Skin epidermis (tissue), 12 donors: ENCODE results near the gene CYP2W1.
"Not testable (repeated sequence)": the region's sequence is repeated elsewhere in the genome, so short reads cannot be mapped to it uniquely, and the experiment has no call there.

Experiments
- H3K27ac ChIP-seq, 21 experiments: fragments of 200-600 bp; sonication (generic) in 11 of 21; one replicate each; pipeline ENCODE4 v1.5.0; 2020; ENCODE audit warnings: mild to moderate bottlenecking in 3 of 21, inconsistent platforms in 2 of 21, moderate library complexity in 2 of 21
- H3K4me3 ChIP-seq, 7 experiments: fragments of 200-600 bp; sonication (generic) in 2 of 7; one replicate each; pipeline ENCODE4 v1.5.0; 2020; ENCODE audit warnings: inconsistent platforms in 2 of 7, mild to moderate bottlenecking in 2 of 7, moderate library complexity in 1 of 7

The CYP2W1 gene

DNA sequence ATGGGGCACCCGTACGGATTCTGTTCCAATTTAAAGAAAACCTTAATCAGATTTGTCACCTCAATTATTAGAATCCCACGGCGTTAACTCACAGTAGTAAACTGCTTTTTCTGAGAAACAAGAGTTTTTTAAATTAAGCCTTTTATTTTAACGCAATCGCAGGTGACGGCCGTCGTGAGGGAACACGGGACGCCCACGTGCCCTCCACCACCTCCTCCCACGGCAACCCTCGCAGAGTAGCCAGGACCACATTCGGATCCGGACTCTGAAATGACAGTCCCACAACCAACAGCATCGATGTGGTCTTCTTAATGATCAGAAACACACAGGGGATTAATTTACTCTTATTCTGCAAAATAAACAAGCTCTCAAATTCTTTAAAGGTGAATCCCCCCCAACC is 39.4 kb downstream of the CYP2W1 start:
- Histone ChIP-seq H3K4me3 (no peak overlapping the region), H3K27ac (no peak overlapping the region)

DNA sequence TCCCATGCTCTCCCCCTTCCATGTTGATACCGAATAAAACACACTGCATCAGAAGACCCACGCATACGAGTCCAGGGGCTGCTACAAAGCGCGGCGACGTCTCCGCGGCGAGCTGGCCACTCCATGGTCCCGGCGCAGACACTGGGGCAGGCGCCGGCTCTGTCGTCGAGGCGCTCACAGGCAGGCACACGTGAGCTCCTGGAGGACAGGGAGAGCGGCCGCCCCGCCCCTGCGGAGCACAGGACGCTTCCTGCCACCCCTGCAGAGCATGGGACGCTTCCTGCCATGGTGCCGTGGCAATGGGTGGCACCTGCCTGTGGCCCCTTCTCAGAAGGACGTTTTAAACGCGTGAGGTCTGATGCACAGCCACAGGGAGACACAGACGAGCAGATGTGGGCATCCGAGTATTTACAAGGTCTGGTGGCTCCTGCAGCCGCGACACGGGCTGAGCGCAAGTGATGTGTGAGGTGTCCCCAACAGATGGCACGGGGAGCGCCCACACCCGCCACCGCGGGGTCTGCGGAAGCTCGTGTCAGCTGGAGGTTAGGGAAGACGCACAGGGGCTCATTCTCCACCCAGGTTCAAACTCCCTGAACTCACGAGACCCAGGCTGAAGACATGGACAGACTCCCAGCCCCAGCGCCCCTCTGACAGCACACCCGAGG is 40.0 kb downstream of the CYP2W1 start:
- no peak overlapping the region for H3K4me3 ChIP-seq
- no peak overlapping the region for H3K27ac ChIP-seq

DNA sequence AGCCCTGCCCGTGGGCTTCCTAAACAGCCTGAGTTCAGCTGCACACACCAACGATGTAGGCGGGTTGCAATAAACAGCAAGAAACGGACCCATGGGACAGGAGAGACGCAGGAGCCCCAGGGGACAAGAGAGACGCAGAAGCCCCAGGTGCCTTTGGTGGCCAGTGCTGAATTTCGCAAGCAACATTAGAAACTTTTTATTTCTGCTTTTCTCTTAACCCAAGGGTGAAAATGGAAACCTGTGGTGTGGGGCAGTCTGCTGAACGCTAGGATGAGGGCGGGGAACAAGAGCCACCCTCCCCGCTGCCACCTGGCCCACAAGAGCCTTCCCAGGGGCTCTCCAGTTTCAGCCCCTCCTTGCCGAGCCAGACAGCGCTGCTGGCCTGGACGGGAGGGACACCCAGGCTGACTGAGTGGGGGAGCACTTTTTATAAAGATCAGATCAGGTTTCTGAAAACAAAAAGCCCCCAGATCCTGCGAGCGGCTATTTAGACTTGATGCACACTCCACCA is 41.4 kb downstream of the CYP2W1 start:
- H3K4me3 ChIP-seq = no peak overlapping the region
- H3K27ac ChIP-seq = no peak overlapping the region

DNA sequence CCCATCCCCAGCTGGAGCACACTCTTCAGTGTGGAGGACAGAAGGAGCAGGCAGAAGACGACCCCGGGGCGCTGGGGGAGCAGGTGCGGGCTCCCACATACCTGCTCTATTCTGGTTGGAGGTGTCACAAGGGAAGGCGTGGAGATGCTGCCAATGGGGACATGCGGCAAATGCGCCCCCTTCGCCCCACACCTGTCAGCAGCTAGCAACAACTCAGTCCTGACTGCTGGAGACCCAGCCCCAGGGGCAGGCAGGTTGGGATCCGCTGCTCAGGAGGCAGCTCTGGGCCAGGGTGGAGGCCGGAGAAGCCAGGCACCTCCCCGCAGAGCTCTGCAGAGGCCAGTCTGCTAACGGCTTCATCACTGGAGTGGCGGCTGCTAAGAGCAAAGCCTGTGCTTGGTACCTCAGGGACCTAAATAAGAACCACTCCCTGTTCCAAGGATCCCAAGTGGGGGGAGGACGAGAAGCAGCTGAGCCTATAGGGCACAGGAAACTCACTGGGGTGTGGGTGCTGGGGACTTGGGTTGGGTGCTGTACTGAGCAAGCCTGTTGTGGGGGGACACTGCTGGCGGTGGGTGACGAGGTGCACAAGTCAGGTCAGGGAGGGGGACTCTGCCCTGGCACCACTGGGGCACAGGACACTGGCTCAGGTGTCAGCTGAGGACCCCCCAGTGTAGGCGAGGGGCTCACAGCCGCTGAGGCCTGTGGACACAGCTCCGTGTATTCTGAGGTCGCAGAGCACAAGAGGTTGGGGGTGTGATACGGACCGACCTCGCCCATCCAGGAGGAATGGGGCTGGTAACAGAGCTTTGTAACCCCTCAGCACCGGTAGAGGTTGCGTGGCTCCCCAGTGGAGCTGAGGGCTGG is 42.1 kb downstream of the CYP2W1 start:
- no peak overlapping the region for H3K4me3 ChIP-seq
- no peak overlapping the region for H3K27ac ChIP-seq

DNA sequence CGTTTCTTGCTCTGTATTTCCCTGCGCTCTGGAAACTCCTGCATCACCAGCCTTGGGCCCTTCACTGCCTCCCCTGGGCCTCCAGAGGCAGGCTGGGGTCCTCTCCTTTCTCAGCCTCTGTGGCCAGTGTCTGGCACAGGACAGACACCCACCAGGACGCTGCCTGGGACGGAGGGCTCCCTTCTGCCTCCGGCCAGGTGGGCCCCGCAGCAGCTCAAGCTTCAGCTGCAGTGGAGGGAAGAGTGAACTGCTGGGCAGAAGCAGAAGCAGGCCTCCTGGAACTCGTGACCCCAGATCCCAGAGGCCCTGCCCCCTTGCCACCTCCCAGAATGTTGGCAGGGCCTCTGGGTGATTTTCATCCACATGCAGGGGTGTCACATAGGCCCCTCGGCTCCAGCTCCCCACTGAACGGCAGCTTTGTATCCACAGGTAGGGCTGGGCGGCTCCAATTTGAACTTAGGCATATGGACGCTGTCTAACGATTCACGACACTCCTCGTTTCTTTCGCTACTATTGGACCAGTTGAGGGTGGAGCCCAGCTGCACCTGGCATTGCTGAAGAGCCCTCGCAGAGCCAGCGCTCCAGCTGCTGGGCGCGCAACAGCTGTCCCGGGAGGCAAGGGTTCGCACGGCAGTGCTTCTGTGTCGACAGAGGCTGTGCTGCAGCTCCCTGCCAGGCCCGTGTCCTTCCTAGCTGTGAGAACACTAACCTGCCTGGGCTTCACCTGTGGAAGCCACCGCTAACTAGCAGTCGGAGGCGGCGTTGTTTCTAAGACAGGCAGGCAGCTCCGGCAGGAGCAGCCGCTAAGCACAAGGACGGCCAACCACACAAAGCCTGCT is 43.0 kb downstream of the CYP2W1 start:
- Histone ChIP-seq H3K27ac (no peak overlapping the region), H3K4me3 (no peak overlapping the region)

DNA sequence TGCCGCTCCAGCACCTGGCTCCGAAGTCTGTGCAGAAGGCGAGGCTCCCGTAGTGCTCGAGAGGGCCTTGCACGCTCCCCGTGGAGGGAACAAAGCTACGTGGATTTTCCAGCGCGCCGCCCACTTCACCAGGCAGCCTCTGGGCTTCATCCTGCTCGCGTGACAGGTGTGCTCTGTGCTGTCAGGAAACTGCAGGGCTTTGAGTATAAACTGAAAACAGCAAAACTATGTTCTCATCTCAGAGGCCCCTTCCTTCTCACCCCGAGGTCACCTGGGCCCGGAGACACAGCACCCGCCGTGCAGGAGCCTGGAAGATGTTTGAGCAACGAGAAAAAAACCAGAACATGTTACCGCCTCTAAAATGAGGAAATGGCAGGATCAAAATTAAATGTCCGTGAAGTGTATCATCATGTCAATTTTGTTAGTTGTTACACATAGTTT is 43.8 kb downstream of the CYP2W1 start:
- H3K27ac ChIP-seq = peak overlapping the region in 1 of 21 experiments; percentile 86
- peak overlapping the region in 1 of 7 experiments; percentile 66 for H3K4me3 ChIP-seq

DNA sequence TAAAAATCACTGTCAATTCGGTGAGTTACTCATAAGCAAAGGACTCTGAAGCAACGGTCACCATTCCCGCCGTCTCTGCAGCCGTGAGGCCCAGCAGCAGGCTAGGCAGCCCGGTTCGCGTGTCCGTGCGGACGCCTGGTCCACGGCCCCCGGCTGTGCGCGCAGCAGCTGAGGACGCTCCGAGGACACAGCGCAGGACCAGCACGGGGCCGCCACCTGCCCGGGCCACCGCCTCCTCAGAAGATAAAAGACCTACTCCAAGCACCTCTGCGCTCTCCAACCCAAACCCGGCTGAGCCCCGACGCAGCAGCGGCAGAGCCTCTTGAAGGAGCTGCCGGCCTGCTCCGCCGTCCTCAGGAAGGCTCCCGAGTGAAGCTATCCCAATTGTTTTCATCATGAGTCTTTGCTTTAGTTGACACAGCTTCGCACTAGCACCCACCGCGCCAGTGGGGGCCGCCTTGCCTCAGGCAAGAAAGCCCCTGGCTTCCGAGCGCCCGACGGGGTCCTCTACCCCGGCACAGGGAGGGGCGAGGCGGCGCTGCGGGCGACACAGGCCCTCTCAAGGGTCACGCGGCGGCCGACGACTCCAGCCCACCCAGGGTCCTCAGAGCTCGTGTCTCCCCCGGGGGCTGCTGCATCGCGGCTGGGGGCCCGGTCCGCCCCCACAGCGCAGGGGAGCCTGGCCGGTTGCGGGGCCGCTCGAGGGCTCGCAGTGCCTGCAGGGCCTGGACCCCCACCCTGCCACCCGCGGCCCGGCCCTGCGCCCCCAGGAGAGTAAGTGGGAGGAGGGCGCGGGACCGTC is 44.5 kb downstream of the CYP2W1 start:
- peak overlapping the region; percentile 50 to 84 (median 66) for H3K4me3 ChIP-seq

DNA sequence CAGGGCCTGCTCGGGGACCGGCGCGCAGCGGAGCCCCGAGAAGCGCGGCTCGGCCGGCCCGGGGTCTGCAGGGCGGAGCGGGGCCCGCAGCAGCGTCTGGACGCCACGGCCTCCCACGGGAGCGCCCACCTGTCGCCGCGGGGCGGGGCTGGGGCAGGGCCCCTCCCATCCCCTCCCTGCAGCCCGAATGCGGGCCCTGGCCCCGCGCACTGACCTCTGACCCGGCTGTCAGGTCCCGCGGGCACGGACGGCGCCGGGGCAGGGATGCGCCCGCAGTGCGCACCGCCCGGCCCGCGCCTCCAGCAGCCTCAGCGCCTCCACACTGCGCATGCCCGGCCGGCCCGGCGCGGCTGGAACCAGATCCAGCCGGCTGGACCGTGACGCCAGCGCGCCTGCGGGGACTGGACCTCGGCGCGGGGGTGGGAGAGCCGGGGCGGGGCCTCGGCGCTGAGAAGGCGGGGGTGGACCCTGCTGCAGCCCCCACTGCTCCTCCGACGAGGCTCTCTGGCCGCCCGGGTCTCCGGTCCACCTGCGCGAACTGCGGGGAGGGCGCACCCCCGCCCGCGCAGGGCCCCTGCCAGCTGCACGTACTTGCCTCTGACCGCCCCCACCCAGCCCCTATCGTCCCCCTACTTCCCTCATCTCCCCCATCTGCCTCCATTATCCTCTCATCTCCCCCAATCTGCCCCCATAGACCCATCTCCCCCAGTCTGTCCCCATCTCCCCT is 45.2 kb downstream of the CYP2W1 start:
- peak overlapping the region; percentile 50 to 84 (median 66) for H3K4me3 ChIP-seq
- peak overlapping the region; percentile 28 to 96 (median 87) for H3K27ac ChIP-seq

More for the DNA sequence above, 44.5 kb downstream of the CYP2W1 start:
- peak overlapping the region; percentile 28 to 96 (median 86) for H3K27ac ChIP-seq

DNA sequence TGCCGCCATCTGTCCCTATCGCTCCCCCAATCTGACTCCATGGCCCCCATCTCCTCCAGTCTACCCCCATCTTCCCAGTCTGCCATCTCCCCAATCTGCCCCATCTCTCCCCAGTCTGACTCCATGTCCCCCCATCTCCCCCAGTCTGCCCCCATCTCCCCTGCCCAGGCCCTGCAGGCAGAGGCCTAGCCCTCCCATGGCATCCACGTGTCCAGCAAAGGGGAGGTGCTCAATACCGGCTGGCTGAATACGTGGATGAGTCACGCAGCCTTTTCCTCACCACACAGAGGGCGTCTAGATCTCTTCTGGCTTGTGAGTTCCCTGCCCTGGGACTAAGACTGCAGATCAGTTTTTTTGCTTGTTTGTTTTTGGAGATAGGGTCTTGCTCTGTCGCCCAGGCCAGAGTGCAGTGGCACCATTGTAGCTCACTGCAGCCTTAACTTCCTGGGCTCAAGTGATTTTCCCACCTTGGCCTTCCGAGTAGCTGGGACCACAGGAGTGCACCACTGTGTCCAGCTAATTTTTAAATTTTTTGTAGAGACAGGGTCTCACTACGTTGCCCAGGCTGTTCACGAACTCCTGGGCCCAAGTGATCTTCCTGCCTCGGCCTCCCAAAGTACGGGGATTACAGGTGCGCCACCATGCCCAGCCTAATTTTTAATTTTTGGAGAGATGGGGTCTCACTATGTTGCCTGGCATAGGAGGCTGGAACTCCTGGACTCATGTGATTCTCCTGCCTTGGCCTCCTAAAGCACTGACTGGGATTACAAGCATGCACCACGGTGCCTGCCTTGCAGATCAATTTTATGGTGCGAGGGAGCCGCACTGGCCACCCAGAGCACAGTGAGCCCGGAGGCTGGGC is 46.0 kb downstream of the CYP2W1 start:
- Histone ChIP-seq H3K4me3 (peak overlapping the region; percentile 50 to 84 (median 66)), H3K27ac (peak overlapping the region in 20 of 21 experiments; percentile 64 to 96 (median 88))

DNA sequence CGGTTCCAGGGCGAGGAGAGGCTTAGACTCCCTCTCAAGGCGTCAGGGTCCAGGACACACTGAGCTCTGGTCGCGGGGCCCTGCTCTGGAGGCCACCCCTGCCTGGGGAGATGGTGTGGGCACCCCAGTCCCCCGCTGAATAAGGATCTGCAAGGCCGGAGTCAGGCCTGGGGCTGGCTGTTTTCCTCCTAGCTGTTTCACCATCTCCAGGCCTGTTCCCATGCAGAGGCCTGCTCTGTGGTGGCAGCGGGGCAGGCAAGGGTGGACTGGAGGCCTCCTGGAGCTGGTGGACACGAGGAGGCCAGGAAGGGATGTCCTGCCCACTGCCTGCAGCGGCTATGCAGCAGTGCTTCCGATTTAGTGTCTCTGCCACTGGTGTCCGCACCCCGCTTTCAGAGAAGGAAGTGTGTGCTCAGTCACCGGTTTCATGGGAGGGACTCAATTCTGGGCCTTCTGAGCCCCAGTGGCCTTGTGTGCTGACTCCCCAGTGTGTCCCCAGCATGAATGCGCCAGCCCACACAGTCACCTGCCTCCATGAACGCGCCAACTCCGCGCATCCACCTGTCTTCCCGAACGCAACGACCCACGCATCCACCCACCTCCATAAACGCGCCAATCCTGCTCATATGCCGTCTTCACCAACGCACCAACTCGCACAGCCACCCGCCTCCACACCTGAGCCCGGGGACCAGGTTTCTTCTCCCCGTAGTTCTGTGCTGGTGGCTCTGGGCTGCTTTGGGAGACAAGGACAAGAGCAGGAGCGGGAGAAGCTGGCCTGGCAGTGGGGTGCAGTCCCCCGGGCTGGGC is 46.9 kb downstream of the CYP2W1 start:
- no peak overlapping the region for H3K4me3 ChIP-seq
- H3K27ac ChIP-seq = peak overlapping the region in 17 of 21 experiments; percentile 47 to 94 (median 86)

DNA sequence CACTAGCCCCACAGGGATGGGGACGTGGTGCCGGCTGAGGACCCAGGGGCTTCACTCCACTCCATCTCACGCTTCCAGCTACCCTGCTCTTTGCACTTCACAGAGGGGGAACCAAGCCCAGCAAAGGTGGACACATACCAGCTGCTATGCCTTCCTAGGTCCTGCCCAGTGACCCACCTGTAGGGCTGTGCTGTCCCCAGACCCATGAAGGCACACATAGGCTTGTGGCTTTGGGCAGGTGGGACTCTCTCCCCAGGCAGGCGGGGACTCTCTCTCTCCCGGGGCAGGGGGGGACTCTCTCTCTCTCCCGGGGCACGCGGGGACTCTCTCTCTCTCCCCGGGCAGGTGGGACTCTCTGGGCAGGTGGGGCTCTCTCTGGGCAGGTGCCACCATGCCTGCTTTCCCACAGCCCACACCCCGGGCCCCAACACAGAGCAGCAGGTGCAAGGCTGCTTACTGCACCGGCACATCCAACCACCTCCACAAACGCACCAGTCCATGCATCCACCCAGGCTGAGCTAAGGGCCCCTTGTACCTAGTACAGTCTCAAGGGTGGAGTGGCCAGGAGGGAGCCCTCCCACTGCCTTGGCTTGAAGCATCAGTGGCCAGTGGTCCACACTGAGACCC is 47.6 kb downstream of the CYP2W1 start:
- H3K4me3 ChIP-seq = no peak overlapping the region
- H3K27ac ChIP-seq = peak overlapping the region in 2 of 21 experiments; percentile 16 to 89

DNA sequence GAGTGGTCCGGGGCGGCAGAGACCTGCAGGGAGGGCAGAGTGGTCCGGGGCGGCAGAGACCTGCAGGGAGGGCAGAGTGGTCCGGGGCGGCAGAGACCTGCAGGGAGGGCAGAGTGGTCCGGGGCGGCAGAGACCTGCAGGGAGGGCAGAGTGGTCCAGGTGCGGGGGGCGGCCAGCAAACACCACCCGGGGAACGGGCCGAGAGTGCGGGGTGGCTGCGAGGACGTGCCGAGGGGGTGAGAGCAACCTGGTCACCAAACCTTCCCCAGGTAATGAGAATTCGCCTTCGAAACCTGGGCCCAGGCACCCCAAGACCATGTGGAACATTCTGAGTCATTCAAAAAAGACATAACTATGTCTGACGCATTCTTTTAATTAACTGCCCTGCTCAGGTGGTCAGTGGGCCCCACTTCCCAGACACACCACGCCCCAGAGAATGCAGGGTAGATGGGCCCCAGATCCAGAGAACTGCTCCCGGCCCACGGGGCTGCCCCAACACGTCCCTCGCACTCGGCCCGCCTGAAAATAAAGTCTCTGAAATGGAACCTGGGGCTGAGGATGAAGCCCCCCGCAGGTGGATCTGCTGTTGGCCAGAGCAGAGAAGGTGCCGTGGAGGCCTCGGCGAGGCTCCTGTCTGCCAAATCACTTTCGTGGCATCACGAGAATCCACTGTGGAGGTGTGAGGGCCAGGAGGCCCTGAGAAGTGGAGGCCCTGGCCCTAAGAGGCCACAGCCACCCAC is 48.9 kb downstream of the CYP2W1 start:
- Histone ChIP-seq H3K27ac (no peak overlapping the region), H3K4me3 (no peak overlapping the region)

DNA sequence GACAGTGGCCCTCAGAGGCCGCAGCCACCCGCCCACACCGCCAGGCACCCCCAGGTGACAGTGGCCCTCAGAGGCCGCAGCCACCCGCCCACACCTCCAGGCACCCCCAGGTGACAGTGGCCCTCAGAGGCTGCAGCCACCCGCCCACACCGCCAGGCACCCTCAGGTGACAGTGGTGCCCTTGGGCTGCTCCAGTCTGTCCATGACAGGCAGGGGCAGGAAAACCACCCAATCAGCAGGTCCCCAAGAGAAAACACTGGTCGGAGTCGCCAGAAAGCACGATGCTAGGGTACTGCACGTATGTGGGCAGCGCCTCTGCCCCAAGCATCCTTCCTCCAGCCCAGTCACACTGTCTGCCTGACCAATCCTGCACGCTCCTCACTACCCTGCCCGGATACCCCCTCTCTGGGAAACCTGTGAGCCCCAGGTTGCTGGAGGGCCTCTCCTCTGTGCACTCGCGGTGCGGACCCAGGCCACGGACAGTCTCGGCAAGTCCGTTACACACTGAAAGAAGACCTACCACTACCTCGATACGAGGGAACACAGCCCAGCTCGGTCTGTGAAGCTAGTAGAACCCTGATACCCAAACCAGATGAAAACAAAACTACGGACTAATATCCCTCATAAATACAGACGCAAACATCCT is 49.7 kb downstream of the CYP2W1 start:
- Histone ChIP-seq H3K27ac (no peak overlapping the region), H3K4me3 (no peak overlapping the region)

DNA sequence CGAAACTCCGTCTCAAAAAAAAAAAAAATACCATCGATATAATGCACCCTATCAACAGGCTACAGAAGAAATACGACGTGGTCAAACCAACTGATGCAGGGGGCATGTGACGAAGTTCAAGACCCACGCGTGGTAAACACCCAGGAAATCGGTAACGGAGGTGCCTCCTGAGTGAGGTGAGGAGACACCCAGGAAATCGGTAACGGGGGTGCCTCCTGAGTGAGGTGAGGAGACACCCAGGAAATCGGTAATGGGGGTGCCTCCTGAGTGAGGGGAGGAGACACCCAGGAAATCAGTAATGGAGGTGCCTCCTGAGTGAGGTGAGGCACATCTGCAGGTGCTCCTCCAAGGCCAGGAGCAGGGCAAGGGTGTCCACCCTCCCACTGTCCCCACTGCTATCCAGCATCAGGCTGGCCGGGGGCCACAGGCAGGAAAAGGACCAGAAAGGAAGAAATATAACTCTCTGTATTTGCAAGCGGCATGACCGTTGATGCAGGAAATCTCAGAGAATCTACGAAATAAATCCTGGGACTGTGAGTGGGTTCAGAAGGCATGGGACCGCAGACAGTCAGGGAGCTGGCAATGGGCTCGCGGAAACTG is 50.7 kb downstream of the CYP2W1 start:
- H3K4me3 ChIP-seq = no peak overlapping the region
- H3K27ac ChIP-seq = no peak overlapping the region

DNA sequence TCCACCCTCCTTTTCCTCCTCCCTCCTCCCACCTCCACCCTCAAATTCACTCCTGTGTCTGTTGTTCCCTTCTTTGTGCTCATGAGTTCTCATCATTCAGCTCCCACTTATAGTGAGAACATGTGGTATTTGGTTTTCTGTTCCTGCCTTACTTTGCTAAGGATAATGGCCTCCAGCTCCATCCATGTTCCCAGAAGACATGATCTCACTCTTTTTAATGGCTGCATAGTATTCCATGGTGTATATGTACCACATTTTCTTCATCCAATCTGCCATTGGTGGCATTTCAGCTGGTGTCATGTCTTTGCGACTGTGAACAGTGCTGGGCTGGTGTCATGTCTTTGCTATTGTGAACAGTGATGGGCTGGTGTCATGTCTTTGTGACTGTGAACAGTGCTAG is 51.8 kb downstream of the CYP2W1 start:
- H3K27ac ChIP-seq, H3K4me3 ChIP-seq: not testable (repeated sequence)
